Astrocyte of the cerebellum (primary cell): Measurements from ENCODE around the gene ATP8A2.
"Not testable (repeated sequence)": the region's sequence is repeated elsewhere in the genome, so short reads cannot be mapped to it uniquely, and the experiment has no call there.

Experiments used
- DNase-seq: peaks from one replicate; pipeline ENCODE4 v3.0.0-alpha.2; 2011; ENCODE audit warnings: low read depth
- H3K4me3 ChIP-seq: 2 replicates; pipeline ENCODE4 v1.5.1; 2011; ENCODE audit warnings: mild to moderate bottlenecking, low read depth, low read length, moderate library complexity
- in situ Hi-C: cut with HindIII; loops from 2 replicates; pipeline ENCODE4 v1.10.0; 2017; ENCODE audit warnings: low sequenced_read_pairs
- TF ChIP-seq, protein P1 (sequence below): IDR thresholded peaks from 2 replicates; pipeline ENCODE4 v1.5.1; 2012; ENCODE audit warnings: low read length, low read depth, moderate library complexity, mild to moderate bottlenecking; ENCODE audit errors: missing control alignments

ATP8A2 gene

DNA sequence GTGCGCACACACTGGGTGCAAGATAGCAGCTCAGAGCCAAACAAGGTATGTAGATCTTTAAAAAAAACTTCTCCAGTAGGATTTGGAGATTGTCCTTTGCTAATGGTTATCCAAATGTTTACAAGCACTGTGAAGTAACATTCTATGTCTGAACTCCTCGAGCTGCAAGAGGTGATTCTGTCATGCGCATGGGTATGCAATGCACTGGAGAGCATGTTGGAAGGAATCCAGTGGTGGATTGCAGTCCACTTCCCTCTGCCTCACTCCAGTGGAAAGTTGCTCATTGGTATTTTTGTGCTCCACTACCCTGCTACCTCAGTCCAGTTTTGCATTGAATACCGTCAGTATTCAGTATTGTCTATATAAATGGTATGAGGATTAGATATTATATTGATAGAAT lies 132.1 kb downstream of the ATP8A2 start:
- in situ Hi-C loops, result no loop called here
- H3K4me3 ChIP-seq, result no peak overlapping the region
- DNase-seq, result no peak
- TF ChIP-seq, protein P1, sequence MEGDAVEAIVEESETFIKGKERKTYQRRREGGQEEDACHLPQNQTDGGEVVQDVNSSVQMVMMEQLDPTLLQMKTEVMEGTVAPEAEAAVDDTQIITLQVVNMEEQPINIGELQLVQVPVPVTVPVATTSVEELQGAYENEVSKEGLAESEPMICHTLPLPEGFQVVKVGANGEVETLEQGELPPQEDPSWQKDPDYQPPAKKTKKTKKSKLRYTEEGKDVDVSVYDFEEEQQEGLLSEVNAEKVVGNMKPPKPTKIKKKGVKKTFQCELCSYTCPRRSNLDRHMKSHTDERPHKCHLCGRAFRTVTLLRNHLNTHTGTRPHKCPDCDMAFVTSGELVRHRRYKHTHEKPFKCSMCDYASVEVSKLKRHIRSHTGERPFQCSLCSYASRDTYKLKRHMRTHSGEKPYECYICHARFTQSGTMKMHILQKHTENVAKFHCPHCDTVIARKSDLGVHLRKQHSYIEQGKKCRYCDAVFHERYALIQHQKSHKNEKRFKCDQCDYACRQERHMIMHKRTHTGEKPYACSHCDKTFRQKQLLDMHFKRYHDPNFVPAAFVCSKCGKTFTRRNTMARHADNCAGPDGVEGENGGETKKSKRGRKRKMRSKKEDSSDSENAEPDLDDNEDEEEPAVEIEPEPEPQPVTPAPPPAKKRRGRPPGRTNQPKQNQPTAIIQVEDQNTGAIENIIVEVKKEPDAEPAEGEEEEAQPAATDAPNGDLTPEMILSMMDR, result no peak

DNA sequence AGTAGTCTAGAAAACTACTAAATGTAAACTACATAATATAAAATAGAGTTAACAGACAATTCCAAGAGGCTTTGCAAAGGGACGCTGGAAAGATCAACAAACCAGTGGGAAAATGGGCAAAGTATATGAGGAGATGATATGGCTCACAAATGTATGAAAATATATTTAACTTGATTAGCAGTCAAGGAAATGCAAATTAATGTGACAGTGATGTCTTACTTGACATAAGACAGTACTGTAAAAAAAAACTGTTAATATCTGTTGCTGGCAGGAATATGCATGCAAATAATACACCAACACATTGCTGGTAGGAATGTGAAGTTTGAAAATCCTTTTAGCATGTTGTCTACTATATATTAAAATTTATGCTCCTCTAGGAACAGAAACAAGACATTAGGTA lies 136.1 kb downstream of the ATP8A2 start:
- no peak for DNase-seq
- no peak overlapping the region for H3K4me3 ChIP-seq
- in situ Hi-C loops, result no loop called here
- TF ChIP-seq, protein P1, result no peak

DNA sequence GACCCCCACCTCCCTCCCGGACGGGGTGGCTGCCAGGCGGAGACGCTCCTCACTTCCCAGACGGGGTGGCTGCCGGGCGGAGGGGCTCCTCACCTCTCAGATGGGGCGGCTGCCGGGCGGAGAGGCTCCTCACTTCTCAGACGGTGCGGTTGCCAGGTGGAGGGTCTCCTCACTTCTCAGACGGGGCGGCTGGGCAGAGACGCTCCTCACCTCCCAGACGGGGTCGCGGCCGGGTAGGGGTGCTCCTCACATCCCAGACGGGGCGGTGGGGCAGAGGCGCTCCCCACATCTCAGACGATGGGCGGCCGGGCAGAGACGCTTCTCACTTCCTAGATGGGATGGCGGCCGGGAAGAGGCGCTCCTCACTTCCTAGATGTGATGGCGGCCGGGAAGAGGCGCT lies 141.3 kb downstream of the ATP8A2 start:
- DNase-seq, H3K4me3 ChIP-seq, in situ Hi-C loops: not testable (repeated sequence)

DNA sequence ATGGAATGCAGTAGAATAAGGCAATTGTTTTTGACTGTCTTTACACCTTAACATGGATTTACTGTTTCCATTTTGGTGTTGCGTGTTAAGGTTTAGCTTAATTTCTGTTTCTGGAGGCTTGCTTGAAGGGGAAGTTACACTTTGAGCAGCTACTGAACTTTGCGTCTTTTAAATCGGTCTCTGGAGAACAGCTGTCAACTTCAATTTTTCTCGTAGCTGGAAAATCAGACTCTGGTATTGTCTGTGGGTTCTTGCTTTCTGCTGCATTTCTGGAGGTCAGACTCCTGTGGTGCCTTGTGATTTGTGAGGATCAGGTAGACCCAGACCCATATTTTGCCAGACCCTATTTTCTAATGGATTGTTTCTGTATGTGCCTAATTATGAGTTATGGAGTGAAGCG lies 146.7 kb downstream of the ATP8A2 start:
- no peak for DNase-seq
- TF ChIP-seq, protein P1, result no peak
- H3K4me3 ChIP-seq, result no peak overlapping the region
- in situ Hi-C loops, result no loop called here

DNA sequence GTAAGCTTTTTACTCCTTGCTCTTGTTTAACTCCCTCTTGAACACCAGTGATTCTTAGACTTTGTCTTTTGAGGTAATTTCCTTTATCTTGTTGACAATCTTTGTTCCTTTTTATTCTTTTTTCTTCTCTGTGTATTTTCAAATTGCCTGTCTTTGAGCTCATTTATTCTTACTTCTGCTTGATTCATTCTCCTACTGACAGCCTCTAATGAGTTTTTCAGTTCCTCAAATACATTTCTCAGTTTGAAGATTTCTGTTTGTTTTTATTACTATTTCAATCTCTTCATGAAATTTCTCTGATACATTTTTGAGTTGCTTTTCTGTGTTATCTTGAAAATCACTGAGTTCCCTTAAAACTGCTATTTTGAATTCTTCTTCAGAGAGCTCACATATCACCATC lies 154.1 kb downstream of the ATP8A2 start:
- in situ Hi-C loops, result no loop called here
- H3K4me3 ChIP-seq, result no peak overlapping the region
- DNase-seq, result no peak
- TF ChIP-seq, protein P1, result no peak

DNA sequence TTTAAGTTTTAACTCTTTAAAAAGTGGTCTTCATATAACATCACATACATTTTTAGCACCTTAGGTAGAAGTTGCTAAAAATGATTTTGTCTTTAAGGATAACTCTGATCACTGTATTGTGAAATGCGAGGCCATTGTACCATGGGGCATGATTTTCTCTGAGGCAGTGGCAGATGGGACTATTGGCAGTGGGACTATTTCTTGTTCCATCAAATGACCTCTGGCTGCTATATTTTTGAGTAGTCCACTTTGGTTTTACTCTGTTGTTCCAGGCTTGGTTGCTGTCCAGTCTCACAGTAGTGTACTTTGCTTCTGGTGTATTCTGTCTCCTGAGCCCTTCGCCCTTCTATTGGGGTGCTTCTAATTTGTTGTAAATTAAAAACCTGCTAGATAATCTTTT lies 156.5 kb downstream of the ATP8A2 start:
- H3K4me3 ChIP-seq, result no peak overlapping the region
- TF ChIP-seq, protein P1, result no peak
- no peak for DNase-seq
- in situ Hi-C loops, result no loop called here

DNA sequence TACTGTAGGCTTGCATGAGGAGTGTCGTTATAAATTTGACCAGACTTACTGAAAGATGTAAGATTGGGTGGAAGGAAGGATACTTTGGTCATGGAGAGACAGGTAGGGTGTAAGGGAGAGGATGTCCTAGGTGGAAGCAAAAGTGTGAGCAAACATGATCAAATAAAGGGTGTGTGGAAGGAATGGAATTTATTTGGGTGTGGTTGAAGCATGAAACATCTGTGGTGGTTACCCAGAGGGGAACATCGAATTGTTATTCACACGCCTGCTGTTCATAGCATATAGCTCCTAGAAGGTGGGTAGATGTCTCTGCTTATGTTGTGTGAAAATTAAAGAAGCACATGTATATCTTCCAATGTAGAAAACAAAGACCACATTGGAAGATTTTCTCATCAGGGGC lies 157.7 kb downstream of the ATP8A2 start:
- DNase-seq, result no peak
- in situ Hi-C loops, result no loop called here
- TF ChIP-seq, protein P1, result no peak
- H3K4me3 ChIP-seq, result no peak overlapping the region
